ENCODE data around the gene FOXR1.

DNA sequence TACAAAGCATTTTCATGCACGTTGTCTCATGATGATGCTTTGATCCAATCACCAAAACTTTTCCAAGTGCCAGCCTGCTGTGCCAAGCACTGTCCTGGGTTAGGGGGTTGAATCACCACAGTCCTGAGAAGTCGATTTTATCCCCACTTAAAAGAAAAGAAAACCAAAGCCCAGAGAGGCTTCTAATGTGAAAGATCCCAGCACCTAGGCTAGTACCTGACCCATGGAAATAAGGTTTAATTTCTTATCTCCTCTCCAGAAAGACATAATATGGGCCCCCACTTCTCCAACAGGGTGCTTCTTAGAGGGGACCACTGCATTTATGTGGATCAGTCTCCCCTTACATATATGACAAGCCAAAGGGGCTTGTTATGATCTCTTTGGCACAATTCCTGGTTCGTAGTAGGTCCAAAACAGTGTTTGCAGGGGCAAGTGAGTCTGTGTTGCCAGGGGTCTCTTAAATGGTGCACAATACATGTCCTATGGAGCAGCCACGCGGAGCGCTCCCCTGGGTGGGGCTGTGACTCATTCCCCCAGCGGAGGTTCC lies 43.9 kb upstream of the FOXR1 start:
- TF ChIP-seq, protein P1, sequence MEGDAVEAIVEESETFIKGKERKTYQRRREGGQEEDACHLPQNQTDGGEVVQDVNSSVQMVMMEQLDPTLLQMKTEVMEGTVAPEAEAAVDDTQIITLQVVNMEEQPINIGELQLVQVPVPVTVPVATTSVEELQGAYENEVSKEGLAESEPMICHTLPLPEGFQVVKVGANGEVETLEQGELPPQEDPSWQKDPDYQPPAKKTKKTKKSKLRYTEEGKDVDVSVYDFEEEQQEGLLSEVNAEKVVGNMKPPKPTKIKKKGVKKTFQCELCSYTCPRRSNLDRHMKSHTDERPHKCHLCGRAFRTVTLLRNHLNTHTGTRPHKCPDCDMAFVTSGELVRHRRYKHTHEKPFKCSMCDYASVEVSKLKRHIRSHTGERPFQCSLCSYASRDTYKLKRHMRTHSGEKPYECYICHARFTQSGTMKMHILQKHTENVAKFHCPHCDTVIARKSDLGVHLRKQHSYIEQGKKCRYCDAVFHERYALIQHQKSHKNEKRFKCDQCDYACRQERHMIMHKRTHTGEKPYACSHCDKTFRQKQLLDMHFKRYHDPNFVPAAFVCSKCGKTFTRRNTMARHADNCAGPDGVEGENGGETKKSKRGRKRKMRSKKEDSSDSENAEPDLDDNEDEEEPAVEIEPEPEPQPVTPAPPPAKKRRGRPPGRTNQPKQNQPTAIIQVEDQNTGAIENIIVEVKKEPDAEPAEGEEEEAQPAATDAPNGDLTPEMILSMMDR (IDR thresholded peaks at IDR 0.05; ENCODE audit: low read length) = no peak
- no peak for TF ChIP-seq EZH2 (IDR thresholded peaks at IDR 0.05; ENCODE audit: borderline replicate concordance, low read length)
